AG10803 (cell line): ENCODE measurements around the gene AKAP17A.

Experiments
- DNase-seq: peaks from one replicate; pipeline ENCODE4 v3.0.0; 2010; ENCODE audit warnings: low read depth
- H3K4me3 ChIP-seq: 2 replicates; pipeline ENCODE4 v1.5.1; 2011; ENCODE audit warnings: mild to moderate bottlenecking, low read length, control low read depth
- CTCF ChIP-seq: conservative IDR thresholded peaks from 2 replicates; pipeline ENCODE4 v1.5.1; 2011; ENCODE audit warnings: mild to moderate bottlenecking, low read length, control low read depth, inconsistent platforms

The AKAP17A gene

DNA sequence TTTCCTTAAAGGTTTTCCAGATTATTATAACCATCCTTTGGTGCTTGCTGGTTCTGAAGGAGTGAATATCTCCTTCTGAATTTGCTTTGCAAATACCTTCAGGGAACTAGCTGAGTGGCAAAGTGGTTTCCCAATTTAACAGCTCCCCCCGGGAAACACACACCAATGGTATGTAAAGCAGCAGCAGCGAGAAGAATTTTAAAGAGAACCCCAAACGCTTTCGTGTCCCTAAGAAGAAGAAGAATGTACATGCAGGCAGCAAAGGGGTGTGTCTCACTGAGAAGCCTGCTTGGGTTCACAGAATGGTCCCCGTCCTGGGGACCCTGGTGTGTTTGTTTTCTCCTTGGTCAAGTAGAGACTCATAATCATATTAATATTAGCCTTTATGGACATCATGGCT lies 4.2 kb upstream of the AKAP17A start:
- DNase-seq: no peak
- no peak overlapping the region for H3K4me3 ChIP-seq
- TF ChIP-seq CTCF: no peak

DNA sequence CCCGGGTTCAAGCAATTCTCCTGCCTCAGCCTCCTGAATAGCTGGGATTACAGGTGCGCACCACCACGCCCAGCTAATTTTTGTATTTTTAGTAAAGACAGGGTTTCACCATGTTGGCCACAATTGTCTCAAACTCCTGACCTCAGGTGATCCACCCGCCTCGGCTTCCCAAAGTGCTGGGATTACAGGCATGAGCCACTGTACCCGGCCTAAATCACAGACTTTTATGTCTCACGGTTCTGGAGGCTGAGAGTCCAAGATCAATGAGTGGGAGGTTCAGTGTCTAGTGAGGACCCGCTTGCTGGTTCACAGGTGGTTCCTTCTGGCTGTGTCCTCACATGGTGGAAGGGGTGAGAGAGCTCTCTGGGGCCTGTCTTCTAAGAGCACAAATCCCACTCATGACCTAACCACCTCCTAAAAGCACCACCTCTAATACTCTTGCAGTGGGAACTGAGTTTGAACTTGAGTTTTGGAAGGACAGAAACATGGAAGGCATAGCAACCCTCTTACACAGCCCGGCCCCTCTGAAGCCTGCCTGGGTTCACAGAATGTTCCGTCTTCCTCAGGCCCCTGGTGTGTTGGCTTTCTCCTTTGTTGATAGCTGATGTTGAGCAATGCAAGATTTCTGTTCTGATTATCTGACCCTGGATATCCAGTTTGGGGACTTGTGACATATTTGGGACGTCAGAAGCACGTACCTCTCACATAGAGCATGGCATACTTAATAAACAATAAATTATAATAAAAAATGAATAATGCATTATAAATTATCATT lies 1.9 kb upstream of the AKAP17A start:
- DNase-seq: no peak
- H3K4me3 ChIP-seq: no peak overlapping the region
- TF ChIP-seq CTCF: no peak

- DNase-seq: no peak
- H3K4me3 ChIP-seq: peak overlapping the region; percentile 88
- no peak for TF ChIP-seq CTCF
Measured at GRCh38 chrX:1591863-1592469, 562 bp downstream of the AKAP17A start.

GRCh38 chrX:1592470-1593142 lies 1.2 kb downstream of the AKAP17A start:
- DNase-seq: no peak
- TF ChIP-seq CTCF: no peak
- H3K4me3 ChIP-seq: peak overlapping the region; percentile 88

GRCh38 chrX:1593286-1594271 lies 2.2 kb downstream of the AKAP17A start:
- DNase-seq: no peak
- H3K4me3 ChIP-seq: peak overlapping the region; percentile 88
- no peak for TF ChIP-seq CTCF

GRCh38 chrX:1595711-1596060 lies 4.3 kb downstream of the AKAP17A start:
- no peak for TF ChIP-seq CTCF
- H3K4me3 ChIP-seq: no peak overlapping the region
- DNase-seq: no peak
